Spinal cord (tissue), 10 donors: ENCODE results near the gene MAPK9. TPM values are rescaled to one million over a fixed set of nuclear protein-coding genes. Genes with fewer than 3 reads are reported as not detected.

Experiments used
- DNase-seq, 6 donors: peaks; one replicate each; pipeline versions ENCODE4 v3.0.0 to v3.0.0-alpha.2; 2013 to 2015; ENCODE audit warnings: low spot score in 6 of 6, low read depth in 4 of 6
- H3K27ac ChIP-seq: one replicate; pipeline ENCODE4 v1.5.1; 2013; ENCODE audit warnings: low read depth, low read length, control low read depth
- H3K27me3 ChIP-seq: one replicate; pipeline ENCODE4 v1.6.1; 2013; ENCODE audit warnings: low read length; ENCODE audit not compliant: control insufficient read depth, insufficient read depth
- H3K36me3 ChIP-seq: one replicate; pipeline ENCODE4 v1.6.1; 2013; ENCODE audit warnings: low read length; ENCODE audit not compliant: control insufficient read depth, insufficient read depth
- H3K4me1 ChIP-seq: one replicate; pipeline ENCODE4 v1.6.1; 2013; ENCODE audit warnings: low read length; ENCODE audit not compliant: control insufficient read depth, insufficient read depth
- H3K4me3 ChIP-seq: one replicate; pipeline ENCODE4 v1.5.1; 2013; ENCODE audit warnings: low read depth, low read length, control low read depth
- H3K9me3 ChIP-seq: one replicate; pipeline ENCODE4 v1.6.1; 2013; ENCODE audit warnings: low read length; ENCODE audit not compliant: control insufficient read depth, insufficient read depth
- WGBS: methylation state at CpG from one replicate; pipeline ENCODE4 v1.1.5; 2013; ENCODE audit warnings: missing lambda C conversion rate; ENCODE audit not compliant: insufficient coverage; 5-methylcytosine and 5-hydroxymethylcytosine counted together
- polyA plus RNA-seq, 2 donors: library from polyadenylated mRNA; unstranded; fragments of 120-200 nt; gene quantifications; one replicate each; pipeline ENCODE4 v1.2.1, GENCODE V29; 2013; ENCODE audit not compliant: insufficient read length in 2 of 2
- total RNA-seq, 2 donors: library from RNA; depleted of rRNA in 1 of 2; stranded (reverse); fragments of 120-200 nt in 1 of 2; fragments of >200 nt in 1 of 2; gene quantifications; one replicate each; pipeline versions ENCODE4 v1.2.3 to v1.2.4, GENCODE V29; 2013 to 2014
- donor health status: healthy.

MAPK9 gene
- total and polyA plus RNA-seq, 4 donors, result 32.6 to 97.6 (median 88.4) TPM

DNA sequence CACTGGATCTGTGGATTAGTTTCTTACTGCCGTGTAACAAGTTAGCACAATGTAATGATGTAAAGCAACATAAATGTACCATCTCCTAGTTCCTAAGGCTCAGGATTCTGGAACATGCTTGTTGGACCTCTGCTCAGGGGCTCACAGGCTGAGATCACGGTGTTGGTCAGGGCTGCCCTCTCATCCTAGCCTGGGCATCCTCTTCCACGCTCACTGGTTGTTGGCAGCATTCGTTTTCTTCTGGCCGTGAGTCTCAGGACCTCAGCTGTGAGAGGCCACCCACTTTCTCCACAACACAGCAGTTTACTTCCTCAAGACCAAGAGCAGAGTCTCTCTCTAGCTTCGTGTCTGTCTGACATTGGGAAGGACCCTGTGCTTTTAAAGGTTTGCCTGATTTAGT is 100.2 kb downstream of the MAPK9 start:
- Histone ChIP-seq H3K27me3 (no peaks in the 10 kb centered on the region), H3K9me3 (no peaks in the 10 kb centered on the region), H3K36me3 (peaks cover 5% of the 10 kb centered on the region), H3K4me1 (peaks cover 3% of the 10 kb centered on the region), H3K27ac (no peak overlapping the region), H3K4me3 (no peak overlapping the region)
- 41% methylated on average over 5 of the region's 6 CpGs for WGBS
- no peak for DNase-seq

DNA sequence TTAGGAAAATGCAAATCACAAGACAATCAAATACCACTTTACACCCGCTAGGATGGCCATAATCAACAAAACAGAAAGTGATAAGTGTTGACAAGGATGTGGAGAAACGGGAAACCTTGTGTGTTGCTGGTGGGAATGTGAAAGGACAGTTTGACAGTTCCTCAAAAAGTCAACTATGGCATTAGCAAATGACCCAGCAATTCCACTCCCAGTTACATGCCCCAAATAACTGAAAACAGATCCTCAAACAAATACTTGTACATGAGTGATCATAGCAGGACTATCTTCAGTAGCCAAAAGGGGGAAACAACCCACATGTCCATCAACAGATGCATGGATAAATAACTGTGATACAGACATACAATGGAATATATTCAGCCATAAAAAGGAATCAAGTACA is 104.1 kb downstream of the MAPK9 start:
- Histone ChIP-seq H3K4me1 (no peaks in the 10 kb centered on the region), H3K27me3 (no peaks in the 10 kb centered on the region)
- no CpG with 5 or more reads among the region's 2 CpGs for WGBS

More for the DNA sequence above, 104.1 kb downstream of the MAPK9 start:
- no peaks in the 10 kb centered on the region for H3K9me3 ChIP-seq
- H3K4me3 ChIP-seq, result no peak overlapping the region
- DNase-seq, result no peak
- no peaks in the 10 kb centered on the region for H3K36me3 ChIP-seq
- H3K27ac ChIP-seq, result no peak overlapping the region

Other genes with a start within 250 kb of the MAPK9 start
- gene RNF130, start 220.3 kb downstream of the MAPK9 start, total RNA-seq, result 10 to 100 TPM; 66.5 to 92.7 TPM
- 100 to 1,000 TPM in 1 of 2 donors, 10 to 100 TPM in 1; 87.9 to 102 TPM for gene RNF130, start 220.3 kb downstream of the MAPK9 start, polyA plus RNA-seq
- 1 to 10 TPM; 4.4 to 5.0 TPM for gene RASGEF1C, start 82.9 kb downstream of the MAPK9 start, total RNA-seq
- 1 to 10 TPM; 9.4 to 9.7 TPM for gene RASGEF1C, start 82.9 kb downstream of the MAPK9 start, polyA plus RNA-seq
- 10 to 100 TPM; 14.9 to 29.1 TPM for gene GFPT2, start 61.3 kb upstream of the MAPK9 start, total RNA-seq
- 10 to 100 TPM in 1 of 2 donors, 1 to 10 TPM in 1; 10.0 to 17.4 TPM for gene GFPT2, start 61.3 kb upstream of the MAPK9 start, polyA plus RNA-seq
- gene CNOT6, start 202.3 kb upstream of the MAPK9 start, total RNA-seq, result 10 to 100 TPM; 19.4 to 34.4 TPM
- gene CNOT6, start 202.3 kb upstream of the MAPK9 start, polyA plus RNA-seq, result 10 to 100 TPM; 24.8 to 32.1 TPM